ENCODE measurements around the gene ALAS1.

DNA sequence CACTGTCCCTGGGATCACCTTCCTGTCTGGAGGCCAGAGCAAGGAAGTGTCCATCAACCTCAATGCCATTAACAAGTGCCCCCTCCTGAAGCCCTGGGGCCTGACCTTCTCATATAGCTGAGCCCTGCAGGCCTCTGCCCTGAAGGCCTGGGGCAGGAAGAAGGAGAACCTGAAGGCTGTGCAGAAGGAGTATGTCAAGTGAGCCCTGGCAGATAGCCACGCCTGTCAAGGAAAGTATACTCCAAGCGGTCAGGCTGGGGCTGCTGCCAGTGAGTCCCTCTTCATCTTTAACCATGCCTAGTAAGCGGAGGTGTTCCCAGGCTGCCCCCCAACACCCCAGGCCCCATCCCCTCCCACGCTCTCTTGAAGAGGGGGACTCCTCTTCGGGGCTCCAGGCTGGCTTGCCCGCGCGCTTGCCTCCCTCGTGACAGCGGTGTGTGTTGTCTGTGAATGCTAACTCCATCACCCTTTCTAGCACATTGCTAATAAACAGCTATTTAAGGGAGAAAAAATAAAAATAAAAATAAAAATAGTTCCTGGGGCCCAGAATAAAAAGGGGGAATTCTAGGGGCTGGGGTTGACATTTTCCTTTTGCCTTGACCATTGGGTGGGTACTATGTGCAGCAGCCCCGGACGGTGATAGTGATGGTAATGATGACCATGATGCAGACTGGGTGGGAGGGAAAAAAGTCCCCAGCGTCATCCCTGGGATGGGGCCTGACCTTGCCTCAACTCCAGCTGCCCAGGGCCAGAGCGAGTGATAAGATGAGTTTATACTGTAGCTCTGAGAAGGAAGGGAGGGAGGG lies 3.3 kb upstream of the ALAS1 start:
- no peak for TF ChIP-seq POLR2A (IDR thresholded peaks at IDR 0.05)
- TF ChIP-seq, protein P1, sequence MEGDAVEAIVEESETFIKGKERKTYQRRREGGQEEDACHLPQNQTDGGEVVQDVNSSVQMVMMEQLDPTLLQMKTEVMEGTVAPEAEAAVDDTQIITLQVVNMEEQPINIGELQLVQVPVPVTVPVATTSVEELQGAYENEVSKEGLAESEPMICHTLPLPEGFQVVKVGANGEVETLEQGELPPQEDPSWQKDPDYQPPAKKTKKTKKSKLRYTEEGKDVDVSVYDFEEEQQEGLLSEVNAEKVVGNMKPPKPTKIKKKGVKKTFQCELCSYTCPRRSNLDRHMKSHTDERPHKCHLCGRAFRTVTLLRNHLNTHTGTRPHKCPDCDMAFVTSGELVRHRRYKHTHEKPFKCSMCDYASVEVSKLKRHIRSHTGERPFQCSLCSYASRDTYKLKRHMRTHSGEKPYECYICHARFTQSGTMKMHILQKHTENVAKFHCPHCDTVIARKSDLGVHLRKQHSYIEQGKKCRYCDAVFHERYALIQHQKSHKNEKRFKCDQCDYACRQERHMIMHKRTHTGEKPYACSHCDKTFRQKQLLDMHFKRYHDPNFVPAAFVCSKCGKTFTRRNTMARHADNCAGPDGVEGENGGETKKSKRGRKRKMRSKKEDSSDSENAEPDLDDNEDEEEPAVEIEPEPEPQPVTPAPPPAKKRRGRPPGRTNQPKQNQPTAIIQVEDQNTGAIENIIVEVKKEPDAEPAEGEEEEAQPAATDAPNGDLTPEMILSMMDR (IDR thresholded peaks at IDR 0.05), result no peak
